ENCODE results near the gene PEX14.
"Not testable (repeated sequence)": the region's sequence is repeated elsewhere in the genome, so short reads cannot be mapped to it uniquely, and the experiment has no call there.

The PEX14 gene

DNA sequence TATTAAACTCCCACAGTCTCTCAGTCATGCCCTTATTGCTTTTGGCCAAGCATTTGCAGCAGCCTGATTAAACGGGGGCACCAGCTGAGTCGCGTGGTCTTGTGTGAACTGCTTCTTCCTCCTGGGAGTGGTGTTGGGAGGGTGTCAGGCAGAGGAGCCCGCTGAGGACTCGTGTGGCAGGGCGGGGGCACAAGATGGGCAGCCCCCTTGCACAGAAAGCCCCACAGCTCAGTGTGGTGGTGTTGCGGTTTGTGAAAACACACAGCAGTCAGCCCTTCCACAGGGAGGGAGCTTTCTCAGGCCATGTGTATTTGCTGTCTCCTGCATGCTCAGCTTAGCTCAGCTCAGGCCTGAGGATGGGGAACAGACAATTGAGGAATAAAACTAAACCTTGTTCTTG lies 22.4 kb downstream of the PEX14 start:
- DNase-seq = no peak

DNA sequence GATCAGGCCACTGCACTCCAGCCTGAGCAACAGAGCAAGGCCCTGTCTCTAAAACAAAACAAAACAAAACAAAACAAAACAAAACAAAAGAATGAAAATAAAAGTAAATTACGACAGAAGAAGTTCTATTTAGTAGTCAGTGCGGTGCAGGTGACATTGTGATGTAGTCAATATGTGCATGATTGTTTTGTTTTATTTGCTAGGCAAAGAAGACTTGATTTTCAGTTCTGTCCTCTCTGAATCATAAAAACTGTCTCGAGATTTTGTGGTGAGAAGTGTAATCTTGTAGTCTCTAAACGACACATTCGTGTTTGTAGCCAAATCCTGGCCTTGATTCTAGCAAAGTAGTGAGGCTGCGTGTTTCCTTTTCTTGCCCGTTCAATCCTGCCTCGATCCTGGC lies 23.5 kb downstream of the PEX14 start:
- no peak for DNase-seq

DNA sequence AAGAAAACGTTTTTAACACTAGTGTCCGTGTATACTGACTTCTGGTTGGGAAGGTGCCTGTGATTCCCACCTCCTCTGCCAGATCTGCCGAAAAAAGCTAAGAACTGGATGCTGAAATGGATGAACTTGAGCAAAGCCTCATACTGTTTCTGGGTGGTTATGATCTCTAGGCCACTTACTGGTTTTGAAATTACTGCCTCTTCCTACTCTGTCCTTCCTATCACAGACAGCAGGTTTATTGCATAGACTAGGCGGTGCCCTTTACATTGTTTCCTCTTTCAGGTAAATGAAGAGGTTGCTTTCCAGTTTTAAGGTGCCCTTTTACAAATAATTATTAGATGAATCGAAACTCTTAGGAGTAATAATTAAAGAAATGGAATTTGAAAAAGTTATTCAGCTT lies 27.5 kb downstream of the PEX14 start:
- no peak for DNase-seq

DNA sequence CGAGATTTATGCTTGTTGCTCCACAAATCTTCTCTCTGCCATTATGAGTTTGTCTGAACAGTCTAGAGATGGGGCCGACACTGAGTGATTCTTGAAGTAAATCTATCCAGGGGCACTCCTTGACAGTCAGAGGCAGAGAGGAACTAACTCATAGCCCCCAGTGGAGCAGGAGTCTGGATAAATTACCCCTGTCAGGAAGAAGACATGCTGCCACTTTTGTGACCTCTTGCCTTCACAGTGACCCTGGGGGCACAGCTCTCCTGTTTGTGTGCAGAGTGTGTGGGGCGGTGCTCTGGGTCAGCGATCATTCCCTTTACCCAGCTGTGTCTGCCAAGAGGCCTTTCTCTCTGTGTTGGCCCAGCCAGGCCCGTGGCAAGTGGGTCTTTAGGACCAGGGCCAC lies 29.5 kb downstream of the PEX14 start:
- DNase-seq = no peak

DNA sequence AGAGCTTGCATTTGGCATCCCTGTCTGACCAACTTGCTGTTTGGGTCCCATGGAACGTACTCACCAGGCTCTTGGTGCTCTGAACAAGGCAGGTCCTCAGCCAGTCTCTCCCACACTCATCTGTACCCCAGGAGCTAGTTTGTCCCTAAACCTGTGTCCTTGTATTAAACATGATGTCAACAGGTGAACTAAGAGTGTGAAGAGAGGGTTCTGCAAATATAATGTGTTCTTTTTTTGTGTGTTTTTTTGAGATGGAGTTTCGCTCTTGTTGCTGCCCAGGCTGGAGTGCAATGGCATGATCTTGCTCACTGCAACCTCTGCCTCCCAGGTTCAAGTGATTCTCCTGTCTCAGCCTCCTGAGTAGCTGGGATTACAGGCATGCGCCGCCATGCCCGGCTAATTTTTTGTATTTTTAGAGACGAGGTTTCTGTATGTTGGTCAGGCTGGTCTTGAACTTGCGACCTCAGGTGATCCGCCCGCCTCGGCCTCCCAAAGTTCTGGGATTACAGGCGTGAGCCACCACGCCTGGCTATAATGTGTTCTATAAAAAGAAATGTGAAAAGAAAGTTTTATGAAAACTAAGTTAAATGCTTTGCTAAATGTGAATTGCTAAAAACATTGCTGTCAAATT lies 31.4 kb downstream of the PEX14 start:
- DNase-seq = not testable (repeated sequence)

DNA sequence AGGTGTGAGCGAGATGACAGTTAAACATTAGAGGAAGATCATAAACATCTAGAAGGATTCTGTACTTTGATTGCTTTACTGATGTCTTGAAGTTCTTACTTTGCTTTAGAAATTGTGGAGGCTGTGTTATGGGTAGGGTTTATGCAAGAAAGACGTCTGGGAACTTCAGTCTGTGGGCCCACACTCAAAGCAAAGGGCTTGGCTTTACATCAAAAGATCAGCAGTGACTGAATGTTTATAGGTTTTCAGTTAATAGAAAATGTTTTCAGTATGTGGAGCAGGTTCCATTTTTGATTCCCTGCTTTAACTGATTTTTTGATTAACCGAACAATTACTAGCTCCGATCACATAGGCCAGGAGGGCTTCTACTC lies 31.9 kb downstream of the PEX14 start:
- DNase-seq = no peak

DNA sequence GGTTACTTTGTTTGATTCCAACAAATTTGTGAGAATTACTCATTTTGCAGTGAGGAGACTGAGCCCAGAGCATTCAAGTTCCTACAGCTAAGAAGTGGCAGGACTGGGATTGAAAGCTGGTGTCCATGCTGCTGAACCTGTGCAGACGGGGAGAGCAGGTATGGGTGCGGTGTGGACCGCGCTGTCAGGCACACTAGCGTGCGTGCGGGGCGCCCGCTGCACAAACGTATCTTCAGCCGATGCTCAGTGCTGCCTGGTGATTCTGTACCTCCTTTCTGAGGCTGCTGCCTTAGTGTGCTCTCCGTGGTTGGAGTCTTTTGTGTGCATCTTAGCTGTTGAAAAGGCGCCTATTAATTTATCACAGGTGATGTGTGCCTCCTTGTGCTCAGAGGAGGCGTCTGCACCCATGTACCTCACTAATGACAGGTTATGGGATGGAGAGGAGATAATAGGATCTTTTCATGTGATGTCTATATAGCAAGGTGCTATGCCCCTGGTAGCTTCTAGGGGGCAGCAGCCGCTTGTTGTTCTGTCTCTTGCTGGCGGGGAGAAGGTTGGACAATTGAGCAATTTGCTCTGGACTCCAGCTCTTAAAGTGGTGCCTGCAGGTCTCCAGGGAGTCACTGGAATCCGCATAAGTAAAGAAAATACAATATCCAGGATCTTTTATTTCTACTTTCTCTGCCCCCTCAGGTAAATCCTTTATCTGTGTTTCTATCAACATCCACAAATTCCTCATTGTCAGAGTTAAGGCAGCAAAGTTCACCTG lies 32.5 kb downstream of the PEX14 start:
- DNase-seq = peak; percentile 75

DNA sequence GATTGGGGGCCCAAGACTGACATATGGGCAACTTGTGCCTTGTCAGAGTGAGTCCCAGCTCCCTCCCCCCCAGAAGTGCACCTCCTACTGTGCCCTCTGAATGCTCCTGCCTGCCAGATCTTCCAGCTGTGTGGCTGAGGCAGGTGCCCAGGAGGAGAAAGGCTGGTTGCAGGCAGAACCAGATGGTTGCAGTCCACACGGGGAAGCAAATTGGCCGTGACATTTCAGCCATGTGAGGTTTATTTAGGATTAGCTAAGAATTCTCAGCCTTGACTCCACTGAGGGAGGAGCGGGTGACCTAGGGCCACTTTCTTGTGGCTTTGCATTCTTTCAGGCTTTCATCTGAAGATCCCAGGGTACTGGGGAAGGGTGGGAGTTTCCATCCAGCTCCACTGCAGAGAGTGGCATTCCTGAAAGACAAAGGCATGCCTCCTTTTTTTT lies 33.8 kb downstream of the PEX14 start:
- DNase-seq = no peak

DNA sequence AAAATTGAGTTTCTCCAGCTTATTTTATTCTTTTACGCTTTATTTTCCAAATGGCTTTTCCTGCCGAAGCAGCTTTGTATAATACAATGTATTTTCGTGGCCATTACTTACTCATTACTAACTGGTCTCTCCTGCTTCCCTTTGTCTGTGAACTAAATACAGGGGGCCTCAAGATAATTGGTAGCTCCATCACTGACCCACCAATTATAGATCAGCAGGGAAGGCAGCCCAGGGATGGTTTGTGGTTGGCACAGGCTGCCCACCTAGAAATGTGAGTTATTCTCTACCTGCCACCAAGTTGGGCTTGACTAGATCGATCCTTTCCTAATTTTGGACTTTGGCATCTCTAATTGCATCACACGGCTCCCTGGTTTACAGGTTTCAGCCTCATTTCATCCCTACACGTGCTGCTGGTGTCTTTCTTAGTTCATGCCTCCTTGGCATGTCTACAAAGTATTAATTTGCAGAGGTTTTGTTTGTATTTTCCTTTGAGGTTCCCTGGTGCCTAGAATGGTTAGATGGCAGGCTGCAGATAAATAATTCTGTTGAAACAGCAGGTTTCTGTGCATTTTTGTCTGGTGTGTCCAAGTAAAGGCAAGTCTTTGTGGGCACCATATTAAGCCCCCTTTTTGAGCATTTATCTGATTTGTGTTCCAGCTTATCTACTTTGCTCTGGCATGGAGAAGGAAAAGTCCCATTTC lies 35.2 kb downstream of the PEX14 start:
- no peak for DNase-seq

DNA sequence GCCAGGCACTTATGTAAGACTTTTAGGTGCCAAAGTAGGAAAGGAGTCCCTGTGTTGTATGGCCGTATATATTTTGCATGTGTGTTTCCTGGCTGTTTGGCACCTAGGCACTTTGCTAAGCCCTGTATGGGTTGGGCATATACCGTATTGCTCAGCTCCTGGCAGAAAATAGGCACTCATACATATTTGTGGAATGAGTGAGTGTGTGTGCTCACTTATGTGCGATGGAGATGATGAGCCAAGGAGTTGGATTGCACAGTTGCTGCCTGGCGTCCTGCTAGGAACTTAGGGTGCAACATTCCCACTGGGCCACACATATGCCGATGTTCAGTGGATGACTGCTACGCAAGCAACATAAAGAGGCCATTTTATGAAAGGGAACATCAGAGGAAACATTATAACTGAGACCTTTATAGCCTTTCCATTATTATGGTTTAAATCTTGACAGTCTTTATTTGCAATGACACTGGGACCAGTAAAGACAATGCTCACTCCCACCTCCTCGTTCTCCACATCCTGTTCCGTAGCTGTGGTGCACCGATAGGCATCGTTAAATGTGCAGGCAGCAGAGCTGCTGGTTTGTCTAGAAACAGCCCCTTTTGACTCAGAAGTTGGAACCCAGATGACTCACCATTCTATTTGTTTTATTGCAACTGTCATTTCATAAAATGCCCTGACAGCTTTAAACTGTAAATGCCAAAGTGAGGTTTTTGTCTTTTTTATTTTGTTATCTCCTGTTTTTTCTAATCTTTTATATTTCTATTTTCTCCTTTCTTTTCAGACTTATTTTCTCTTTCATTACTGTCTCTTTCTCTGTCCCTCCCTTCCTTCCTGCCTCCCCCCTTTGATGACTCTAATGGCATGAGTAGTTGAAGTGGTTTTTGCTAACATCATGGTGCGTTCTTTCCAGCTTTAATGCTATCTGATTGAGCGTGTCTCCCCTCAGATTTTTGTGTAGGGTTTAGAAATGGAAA lies 36.1 kb downstream of the PEX14 start:
- DNase-seq = no peak

DNA sequence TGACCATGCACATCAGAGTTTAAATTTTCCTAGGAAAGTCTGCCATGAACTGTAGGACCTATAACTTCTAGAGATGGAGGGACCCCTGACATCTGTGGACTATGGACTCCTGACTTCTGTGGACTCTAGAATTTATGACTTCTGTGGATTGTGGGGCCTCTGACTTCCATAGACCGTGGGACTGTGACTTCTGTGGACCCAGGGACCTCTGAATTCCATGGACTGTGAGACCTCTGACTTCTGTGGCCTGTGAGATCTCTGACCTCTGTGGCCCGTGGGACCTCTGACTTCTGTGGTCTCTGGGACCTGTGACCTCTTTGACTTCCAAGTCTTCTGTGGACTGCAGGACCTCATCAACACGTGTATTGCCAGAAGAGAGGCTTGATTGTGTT lies 36.7 kb downstream of the PEX14 start:
- no peak for DNase-seq

DNA sequence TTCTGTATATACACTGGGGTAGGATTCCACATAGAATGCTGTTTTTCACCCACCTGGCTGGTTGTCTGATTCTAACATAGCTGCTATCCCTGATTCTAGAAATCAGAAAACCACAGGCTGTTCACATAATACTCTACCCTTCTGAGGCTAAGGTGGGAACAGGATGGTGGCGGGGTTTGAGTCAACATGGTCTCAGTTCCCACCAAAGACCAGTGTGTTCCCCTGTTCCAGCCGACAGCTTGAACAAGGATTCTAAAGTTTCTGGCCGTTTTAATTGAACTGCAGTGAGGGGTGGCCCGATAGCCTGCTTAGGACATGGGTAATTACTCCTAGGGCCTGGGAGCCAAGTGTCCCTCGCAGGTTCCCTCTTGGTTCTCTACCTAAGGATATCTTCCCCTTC lies 38.4 kb downstream of the PEX14 start:
- no peak for DNase-seq

DNA sequence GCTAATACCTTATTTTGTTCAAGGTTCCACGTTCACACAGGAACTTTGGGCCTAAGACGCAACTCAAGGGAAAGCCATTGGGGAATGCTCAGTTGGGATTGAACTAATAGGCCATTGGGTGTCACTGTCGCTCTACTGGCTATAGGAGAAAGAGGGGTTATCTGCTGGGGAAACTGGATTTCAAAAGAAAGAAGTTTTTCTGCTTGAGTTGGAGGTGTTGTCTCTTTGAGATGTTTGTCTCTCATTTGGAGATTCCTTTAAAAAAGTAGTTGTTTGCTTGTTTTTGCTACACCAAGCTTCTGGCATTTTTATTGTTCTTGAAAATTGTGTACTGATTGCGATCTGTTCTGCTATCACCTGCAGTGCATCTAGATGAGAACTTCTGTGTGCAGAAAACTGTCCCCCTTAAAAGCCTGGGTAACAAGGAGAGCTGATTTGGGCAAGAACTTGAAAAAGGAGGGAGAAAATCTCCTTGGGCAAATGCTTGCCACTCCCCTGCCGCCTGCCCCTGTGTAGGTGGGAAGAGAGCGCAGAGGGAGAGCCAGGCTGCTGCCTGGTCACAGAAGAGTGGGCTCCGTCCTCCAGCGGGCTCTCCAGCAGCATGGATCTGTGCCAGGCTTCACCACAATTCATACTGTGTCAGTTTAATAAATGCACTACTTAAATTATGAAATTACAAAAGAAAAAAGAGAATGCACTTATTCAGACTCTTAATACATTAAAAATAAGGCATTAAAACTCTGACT lies 39.9 kb downstream of the PEX14 start:
- peak; percentile 40 for DNase-seq

DNA sequence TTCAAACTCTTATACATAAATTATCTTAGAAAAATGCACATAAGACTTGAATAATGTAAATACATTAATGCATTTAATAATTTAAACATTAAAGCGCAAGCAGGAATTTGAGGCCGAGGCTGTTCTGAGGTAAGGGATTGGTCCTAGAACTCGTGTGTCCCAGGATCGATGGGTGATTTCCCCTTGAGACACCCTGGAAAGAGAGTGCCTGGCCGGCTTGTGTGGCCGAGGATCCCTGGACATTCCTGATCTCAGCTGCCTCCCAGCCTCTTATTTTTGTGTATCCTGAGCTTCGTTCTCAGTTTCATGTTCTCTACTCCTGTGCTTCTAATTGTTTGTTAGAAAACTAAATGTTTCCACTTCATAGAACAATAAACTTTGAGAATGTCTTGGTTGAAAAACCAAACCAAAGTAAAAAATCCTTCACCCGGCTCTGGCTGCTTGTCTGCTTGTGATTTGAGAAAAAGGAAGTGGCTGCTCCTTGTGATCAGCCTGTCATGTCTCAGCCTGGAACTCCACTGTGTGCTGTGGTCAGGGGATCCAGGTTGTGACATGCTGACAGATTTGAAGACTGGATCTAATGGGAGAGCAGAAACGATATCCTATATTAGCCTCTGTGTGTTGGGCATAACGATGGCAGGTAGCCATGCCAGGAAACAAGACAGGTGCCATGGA lies 40.7 kb downstream of the PEX14 start:
- DNase-seq = no peak

DNA sequence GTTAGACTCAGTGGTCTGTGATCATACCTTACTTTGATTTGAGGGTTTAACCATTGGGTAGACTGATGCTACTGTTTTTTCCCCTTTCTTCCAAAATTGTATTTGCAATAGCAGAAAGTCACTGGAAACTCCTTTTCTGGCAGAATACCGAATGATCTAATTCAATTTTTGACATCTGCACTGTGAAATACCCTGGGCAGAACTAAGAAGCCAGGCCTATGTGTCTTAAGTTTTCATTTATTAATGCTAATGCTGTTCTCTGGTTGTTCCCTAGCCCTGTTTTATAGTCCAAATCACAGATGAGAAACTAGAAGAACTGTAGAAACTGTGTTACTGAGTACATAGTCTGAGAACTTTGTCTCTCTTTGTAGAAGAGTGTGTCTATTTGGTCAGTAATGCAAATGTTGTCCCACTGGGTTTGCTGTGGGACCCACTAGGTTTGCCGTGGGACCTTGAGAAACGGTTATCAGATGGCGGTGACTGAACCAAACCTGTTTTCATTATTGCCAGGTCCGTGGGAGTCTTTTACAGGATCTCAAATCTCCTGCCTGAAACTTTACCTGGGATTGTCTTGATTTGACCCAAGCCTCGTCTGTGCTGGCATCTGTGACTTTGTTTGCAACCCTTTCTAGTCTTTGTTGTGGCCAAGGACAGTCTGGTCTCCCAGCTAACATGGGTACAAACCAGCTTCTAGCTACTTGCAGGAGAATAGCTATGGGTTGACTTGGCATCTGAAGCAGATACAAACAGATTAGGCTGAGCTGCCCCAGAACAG lies 41.4 kb downstream of the PEX14 start:
- DNase-seq = no peak

DNA sequence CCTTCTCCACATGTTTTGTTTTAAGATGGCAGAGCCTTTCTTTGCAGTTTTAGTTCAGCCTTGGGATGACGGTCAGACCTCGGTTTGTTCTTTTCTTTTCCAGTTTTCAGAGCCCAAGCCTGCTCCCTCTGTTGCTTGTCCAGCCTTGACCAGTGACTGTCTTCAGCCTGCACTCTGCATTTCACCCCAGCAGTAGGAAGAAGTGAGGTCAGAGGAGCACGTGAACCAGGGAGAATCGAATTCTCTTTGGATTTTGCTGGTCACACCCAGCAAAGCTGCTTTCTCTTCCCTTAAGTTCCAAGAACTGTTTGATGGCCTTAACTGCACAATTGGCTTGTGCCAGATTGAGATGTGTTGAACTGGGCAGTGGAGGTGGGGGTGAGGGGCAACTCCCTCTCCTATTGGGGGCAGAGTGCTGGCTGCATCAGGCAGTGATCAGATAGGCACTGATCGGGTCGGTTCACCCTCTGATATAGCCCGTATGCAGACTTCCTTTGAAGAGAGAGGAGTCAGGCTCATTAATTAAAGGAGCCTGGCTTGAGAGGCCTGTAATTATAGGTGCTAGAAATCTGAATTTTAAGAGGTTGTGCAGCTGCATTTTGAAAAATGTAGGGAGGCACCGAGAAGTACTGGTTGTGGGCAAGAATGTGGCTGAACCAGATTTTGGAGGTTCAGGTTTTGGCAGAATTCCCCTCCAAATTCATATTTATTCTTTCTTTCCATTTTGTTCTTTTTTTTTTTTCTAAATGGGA lies 42.4 kb downstream of the PEX14 start:
- no peak for DNase-seq

DNA sequence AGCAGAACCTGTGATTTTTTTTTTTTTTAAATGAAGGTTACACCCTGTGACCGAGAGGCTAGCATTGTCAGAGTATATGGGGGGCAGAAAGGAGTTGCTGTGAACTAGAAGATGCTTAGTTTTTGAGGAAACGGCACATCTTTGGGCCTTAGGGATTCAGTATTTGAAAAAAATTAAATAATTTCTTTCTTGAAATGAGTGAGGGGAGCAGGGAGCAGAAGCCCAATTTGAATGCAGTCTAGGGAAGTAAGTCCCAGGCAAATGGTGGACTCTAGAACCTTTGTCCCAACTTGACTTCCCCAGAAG lies 42.9 kb downstream of the PEX14 start:
- no peak for DNase-seq

DNA sequence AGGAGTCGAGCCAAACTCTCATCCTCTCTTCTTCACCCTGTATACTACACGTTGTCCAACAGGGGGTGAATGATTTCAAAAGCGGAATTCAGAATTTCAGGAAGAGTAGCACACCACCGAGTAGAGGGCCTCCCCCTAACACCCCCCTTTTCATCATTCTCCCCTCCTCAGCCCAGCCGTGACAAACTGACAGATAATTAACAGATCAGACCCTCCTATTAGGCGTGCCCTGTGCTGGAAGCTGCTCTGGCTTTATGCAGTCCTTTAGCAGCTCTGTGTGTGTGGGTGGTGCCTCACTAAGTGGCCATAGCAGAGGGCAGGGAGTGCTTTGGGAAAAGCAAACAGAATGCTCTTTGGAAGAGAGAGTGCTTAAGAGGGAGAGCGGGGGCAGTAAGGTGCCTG lies 44.3 kb downstream of the PEX14 start:
- peak; percentile 29 for DNase-seq

DNA sequence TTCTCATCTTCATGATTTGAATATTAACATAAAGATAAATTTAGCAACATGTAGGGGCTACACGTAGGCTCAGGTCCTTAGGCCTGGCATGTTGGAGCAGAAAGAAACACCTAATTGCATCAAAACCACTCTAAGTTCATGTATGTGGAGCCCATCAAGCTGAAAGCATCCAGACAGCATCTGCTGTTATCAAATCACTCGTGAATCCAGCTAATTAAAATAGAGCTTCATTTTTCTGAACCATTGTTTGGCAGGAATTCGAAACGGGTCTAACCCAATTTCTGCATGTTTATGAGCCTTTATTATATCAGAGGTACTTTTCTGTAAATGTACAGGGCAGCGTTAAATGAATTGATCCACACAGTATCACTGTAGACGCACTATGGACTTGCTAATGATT lies 45.7 kb downstream of the PEX14 start:
- no peak for DNase-seq

DNA sequence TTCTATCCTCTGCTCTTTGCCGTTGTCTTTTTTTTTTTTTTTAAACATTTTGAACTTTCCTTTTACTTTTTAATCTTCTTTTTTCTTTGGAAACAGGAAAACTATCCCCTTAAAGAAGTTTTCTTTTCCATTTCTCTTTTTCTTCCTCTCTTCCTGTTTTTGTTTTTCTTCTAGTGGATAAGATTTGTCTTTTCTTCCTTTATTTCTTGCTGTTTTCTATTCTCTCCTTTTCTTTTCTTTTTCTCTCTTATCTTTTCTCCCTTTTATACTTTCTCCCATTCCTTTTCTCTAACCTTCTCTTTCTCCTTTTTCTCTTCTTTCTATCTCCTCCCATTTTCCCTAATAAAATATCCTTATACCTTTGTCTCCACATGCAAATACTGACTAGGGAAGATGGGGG lies 46.2 kb downstream of the PEX14 start:
- no peak for DNase-seq

Data from NCI-H2029 treated with DMSO at 0.1 percent for 48 hours (cell line).